ENCODE measurements around the gene KLHDC8A. TPM values are rescaled to one million over a fixed set of nuclear protein-coding genes. Genes with fewer than 3 reads are reported as not detected.
A peak's percentile ranks its signal among the peaks of the same experiment; 100 is the strongest.

The KLHDC8A gene
- total RNA-seq, 4 donors from 2014 or later = 4.1 to 5.5 (median 4.6) TPM

- Histone ChIP-seq H3K4me1 (peaks cover 0 to 25% (median 12%) of the 10 kb centered on the region in 4 donors), H3K9me3 (no peaks in the 10 kb centered on the region), H3K36me3 (no peaks in the 10 kb centered on the region), H3K27me3 (no peaks in the 10 kb centered on the region), H3K4me3 (no peak overlapping the region), H3K27ac (no peak overlapping the region)
- 82 to 84% methylated on average over 2 of the region's 2 CpGs for WGBS, 2 donors
- no peak for TF ChIP-seq EP300 (IDR thresholded peaks at IDR 0.05)
- no peak for TF ChIP-seq CTCF (IDR thresholded peaks at IDR 0.05)
- no peak for DNase-seq (ENCODE audit: low spot score in 2 of 2)
Measured at GRCh38 chr1:205296154-205296553, 60.6 kb downstream of the KLHDC8A start.

- H3K9me3 ChIP-seq = no peaks in the 10 kb centered on the region
- peaks cover 0 to 17% (median 10%) of the 10 kb centered on the region in 4 donors for H3K4me1 ChIP-seq
- H3K36me3 ChIP-seq = no peaks in the 10 kb centered on the region
- no peaks in the 10 kb centered on the region for H3K27me3 ChIP-seq
- WGBS, 2 donors = 73 to 81% methylated on average over 5 of the region's 5 CpGs
- H3K4me3 ChIP-seq = no peak overlapping the region
- no peak for DNase-seq (ENCODE audit: low spot score in 2 of 2)
- peak overlapping the region in 3 of 4 donors; percentile 49 to 64 (median 55) for H3K27ac ChIP-seq
- TF ChIP-seq POLR2A (IDR thresholded peaks at IDR 0.05) (no peak), CTCF (IDR thresholded peaks at IDR 0.05) (no peak), EP300 (IDR thresholded peaks at IDR 0.05) (no peak)
Measured at GRCh38 chr1:205294934-205295333, 61.8 kb downstream of the KLHDC8A start.

GRCh38 chr1:205294175-205294917, 62.4 kb downstream of the KLHDC8A start:
- Histone ChIP-seq H3K4me1 (peaks cover 0 to 17% (median 10%) of the 10 kb centered on the region in 4 donors), H3K27ac (peak overlapping the region in 3 of 4 donors; percentile 49 to 64 (median 55)), H3K9me3 (no peaks in the 10 kb centered on the region), H3K27me3 (no peaks in the 10 kb centered on the region), H3K36me3 (no peaks in the 10 kb centered on the region), H3K4me3 (no peak overlapping the region)
- no peak for DNase-seq (ENCODE audit: low spot score in 2 of 2)
- TF ChIP-seq EP300 (IDR thresholded peaks at IDR 0.05) = peak in 1 of 2 donors; percentile 32
- TF ChIP-seq POLR2A (IDR thresholded peaks at IDR 0.05) = no peak
- 32 to 36% methylated on average over 6 of the region's 6 CpGs for WGBS, 2 donors

- peak overlapping the region in 3 of 4 donors; percentile 49 to 64 (median 51) for H3K27ac ChIP-seq
- H3K4me3 ChIP-seq = no peak overlapping the region
- no peaks in the 10 kb centered on the region for H3K36me3 ChIP-seq
- H3K9me3 ChIP-seq = no peaks in the 10 kb centered on the region
- peaks cover 0 to 17% (median 10%) of the 10 kb centered on the region in 4 donors for H3K4me1 ChIP-seq
- H3K27me3 ChIP-seq = no peaks in the 10 kb centered on the region
- TF ChIP-seq EP300 (IDR thresholded peaks at IDR 0.05) (no peak), CTCF (IDR thresholded peaks at IDR 0.05) (no peak), POLR2A (IDR thresholded peaks at IDR 0.05) (no peak)
- no peak for DNase-seq (ENCODE audit: low spot score in 2 of 2)
- 87 to 94% methylated on average over 9 to 10 of the region's 10 CpGs for WGBS, 2 donors
Measured at GRCh38 chr1:205293350-205294074, 63.2 kb downstream of the KLHDC8A start.

- H3K4me1 ChIP-seq = peaks cover 0 to 28% (median 17%) of the 10 kb centered on the region in 4 donors
- 87 to 91% methylated on average over 6 of the region's 6 CpGs for whole genome bisulfite sequencing, 2 donors
- H3K27me3 ChIP-seq = no peaks in the 10 kb centered on the region
- H3K4me3 ChIP-seq = no peak overlapping the region
- H3K36me3 ChIP-seq = no peaks in the 10 kb centered on the region
- DNase-seq (ENCODE audit: low spot score in 2 of 2) = no peak
- no peak for TF ChIP-seq POLR2A (IDR thresholded peaks at IDR 0.05)
- TF ChIP-seq CTCF (IDR thresholded peaks at IDR 0.05) = no peak
- no peak for TF ChIP-seq EP300 (IDR thresholded peaks at IDR 0.05)
- no peaks in the 10 kb centered on the region for H3K9me3 ChIP-seq
- no peak overlapping the region for H3K27ac ChIP-seq
Measured at GRCh38 chr1:205291596-205291995, 65.1 kb downstream of the KLHDC8A start.

Measured in tibial nerve (tissue), 4 donors.